TTC549 (cell line): ENCODE measurements around the gene ELN.
"Not testable (repeated sequence)": the region's sequence is repeated elsewhere in the genome, so short reads cannot be mapped to it uniquely, and the experiment has no call there.

Experiments used
- FAIRE-seq: peaks from 2 replicates; lab custom pipeline; 2012; peaks lifted over from hg19 to GRCh38; lab: Jason Lieb, UNC

The ELN gene

DNA sequence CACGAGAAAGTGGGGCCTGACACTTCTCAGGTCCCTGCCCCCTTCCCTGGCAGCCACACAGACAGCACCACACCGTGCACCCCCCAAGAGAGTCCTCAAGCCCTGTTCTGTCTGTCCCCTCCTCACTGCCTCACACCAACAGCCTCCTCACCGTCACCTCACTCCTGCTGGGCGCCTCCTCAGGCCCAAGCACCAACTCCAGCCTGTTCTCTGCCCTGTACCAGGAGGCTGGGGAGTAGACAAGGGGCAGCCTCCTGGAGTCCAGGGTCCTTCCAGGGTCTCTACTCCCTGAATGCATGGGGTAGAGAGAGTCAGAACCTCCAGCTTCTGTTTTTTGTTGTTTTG lies 26.9 kb upstream of the ELN start:
- FAIRE-seq, result no peak

DNA sequence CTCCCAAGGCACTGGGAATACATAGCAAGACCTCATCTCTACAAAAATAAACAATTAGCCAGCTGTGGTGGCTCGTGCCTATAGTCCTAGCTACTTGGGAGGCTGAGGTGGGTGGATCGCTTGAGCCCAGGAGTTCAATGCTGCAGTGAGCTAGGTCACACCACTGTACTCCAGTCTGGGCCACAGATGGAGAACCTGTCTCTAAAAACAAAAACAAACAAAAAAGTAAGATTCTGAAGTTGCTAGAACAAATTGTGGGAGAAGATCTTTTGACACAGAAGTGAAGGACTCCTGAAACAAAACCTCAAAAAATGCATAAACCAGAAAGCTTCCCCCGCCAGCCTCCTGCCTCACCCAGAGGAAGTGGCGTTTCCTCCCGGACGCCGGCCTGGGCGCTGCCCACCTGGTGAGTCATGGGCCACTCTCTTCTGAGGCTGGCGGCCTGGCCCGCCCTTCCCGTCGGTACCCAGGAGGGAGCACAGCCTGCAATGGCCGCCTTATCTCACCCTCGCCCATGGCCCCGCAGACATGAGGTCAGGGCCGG lies 25.4 kb upstream of the ELN start:
- no peak for FAIRE-seq

DNA sequence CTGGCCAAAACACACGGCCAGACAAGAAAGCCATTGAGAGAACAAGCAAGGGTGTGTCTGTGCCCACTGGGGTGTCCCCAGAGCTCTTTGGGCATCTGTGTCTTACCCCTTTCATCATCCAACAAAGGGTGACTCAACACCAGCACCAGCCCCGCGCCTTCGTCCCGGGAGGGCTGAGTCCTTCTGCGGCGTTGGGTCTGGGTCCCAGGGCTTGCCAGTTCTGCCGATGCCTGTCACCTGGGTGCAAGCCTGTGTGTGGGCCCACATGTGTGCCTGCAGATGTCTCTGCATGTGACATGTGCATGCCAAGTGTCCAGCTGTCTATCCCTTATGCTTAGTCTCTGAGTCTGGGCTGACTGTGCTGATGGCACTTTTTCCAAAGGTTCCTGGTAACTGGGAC lies 24.4 kb upstream of the ELN start:
- no peak for FAIRE-seq

DNA sequence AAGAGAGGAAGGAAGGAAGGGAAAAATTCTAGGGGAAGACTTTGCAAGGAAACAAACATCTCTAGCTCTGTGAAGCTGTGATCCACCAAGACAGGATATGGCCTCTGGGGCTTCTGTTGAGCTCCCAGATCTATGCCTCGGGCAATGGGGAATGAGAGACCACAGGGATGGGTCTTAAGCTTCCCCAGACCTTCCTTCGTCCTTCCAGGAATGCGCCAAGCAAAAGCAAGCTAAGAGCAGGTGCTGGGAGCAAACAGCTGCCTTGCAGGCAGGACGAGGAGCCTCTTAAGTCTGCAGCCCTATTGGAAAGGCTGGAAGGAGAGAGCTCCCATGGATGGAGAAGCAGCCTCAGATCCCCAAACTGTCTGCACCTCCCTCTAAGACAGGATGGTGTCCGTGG lies 21.9 kb upstream of the ELN start:
- no peak for FAIRE-seq

DNA sequence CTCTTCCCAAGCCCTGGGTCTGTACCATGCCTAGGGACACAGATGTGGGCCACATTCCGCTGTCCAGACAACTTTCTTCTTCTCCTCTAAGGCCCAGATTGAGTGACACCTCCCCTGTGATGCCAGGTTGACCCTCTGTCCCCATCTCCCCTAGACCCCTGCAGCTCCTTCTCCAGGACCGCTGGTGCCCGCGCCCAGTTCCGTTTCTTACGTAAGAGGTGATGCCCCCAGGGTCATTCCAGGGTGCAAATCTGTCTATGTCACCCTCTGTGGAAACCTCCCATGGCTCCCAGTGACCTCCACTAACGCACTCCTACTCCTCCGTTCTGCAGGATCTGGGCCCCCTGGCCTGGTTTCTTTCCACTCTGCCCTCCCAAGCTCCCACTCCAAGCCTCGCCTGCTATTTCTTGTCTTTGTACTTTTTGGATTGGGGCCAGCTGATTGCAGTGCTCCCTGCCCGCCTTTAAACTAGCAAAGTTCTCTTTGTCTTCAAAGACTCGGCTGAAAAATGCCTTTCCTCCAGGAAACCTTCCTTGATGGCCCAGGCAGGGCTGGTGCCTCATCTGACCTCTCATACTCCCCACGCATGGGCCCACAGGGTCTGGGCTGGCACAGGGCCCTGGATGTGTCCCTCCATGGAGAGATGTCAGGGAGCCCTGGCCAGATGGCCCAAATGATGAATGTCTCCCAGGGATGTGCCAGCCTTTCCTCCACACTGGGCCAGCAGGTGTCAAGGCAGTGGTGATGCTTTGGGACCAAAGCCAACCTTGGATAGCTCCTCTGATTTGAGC lies 21.3 kb upstream of the ELN start:
- FAIRE-seq, result no peak

DNA sequence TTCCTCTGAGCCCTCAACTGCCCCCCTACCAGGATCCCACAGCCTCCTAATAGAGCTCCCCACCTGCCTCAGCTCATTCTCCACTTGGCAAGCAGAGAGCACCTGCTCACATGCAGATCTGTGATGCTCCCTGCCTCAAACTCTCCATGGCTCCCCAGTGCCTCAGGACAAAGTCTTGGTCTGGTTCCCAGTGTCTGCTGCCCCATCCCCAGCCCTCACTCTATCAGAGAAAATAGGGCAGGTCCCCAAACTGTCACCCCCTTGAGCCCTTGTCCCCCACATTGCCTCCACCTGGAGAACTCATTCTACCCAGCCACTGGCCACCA lies 20.8 kb upstream of the ELN start:
- FAIRE-seq, result no peak

DNA sequence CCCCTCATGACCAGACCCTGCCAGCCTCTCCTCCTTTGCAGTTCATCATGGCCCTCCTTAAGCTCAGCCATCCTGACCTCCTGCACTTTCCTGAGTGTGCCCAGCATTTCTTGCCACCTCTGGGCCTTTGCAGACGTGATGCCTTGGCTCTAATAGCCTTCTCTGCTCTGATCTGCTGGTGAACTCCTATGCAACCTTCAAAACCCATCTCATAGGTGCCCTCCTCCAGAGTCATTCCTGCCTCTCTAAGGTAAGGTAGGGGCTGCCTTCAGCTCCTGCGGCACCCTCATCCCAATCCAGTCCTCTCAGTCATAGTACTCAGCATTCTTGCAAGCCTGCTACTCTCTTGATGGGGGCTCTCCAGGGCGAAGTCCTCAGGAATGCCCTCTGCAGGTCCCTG lies 19.3 kb upstream of the ELN start:
- no peak for FAIRE-seq

DNA sequence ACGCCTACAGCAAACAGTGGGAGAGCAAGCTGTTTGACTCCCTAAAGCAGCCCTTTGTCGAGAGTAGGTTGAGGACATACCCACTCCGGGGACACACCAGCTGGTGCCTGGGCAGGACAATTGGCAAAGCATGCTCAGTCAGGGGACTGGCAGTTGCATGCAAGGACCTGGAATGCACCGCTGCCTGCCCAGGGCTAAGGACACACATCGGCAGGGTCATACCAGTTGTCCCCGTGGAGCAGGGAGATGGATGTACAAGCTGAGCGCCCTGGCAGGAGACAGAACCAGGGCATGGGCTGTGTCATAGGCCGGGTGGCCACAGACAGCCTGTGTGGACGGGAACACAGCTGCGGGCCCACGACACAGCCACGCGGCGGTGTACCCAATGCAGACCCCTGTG lies 18.3 kb upstream of the ELN start:
- FAIRE-seq, result no peak

DNA sequence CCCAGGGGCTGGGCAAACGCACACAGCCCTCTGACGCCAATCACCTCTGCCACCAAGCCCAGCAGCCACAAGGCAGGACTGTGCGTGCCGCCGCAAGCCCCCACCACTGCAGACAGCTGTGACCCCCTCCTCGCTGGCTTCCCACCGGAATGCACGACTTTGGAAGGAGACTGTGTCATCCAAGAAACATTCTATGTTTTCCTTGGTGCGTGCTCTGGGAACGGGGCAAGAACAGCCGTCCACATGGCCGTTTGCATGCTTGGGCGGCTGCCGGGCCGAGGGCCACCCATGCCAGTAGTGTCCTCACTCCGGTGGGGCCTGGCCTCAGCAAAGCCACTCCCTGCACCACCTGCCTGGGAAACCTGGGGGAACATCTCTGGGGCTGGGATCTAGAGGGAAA lies 17.6 kb upstream of the ELN start:
- FAIRE-seq, result no peak

DNA sequence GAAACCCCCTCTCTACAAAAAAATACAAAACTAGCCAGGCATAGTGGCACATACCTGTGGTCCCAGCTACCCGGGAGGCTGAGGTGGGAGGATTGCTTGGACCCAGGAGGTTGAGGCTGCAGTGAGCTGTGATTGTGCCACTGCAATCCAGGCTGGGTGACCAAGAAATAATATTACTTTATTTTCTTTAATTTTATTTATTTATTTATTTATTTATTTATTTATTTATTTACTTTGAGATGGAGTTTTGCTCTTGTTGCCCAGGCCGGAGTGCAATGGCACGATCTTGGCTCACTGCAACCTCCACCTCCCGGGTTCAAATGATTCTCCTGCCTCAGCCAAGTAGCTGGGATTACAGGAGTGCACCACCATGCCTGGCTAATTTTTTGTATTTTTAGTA lies 16.6 kb upstream of the ELN start:
- not testable (repeated sequence) for FAIRE-seq

DNA sequence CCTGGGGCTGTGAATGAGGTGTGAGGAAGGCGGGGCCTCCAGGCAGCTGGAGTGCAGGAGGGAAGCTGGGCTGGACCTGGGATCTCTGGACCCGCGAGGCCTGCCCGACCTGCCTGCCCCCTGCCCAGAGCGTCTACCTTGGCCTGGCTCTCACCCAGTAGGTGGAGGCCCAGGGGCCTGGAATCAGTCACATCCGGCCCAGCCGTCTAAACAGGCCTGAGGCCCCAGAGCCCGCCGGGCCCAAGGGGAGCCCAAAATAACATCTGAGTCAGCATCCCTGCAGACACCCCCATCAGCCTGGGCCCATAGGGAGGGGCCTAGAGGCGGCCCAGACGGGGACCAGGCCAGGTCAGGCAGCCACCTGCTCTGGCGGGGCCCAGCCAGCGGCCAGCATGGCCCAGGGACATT lies 15.1 kb upstream of the ELN start:
- FAIRE-seq, result no peak

DNA sequence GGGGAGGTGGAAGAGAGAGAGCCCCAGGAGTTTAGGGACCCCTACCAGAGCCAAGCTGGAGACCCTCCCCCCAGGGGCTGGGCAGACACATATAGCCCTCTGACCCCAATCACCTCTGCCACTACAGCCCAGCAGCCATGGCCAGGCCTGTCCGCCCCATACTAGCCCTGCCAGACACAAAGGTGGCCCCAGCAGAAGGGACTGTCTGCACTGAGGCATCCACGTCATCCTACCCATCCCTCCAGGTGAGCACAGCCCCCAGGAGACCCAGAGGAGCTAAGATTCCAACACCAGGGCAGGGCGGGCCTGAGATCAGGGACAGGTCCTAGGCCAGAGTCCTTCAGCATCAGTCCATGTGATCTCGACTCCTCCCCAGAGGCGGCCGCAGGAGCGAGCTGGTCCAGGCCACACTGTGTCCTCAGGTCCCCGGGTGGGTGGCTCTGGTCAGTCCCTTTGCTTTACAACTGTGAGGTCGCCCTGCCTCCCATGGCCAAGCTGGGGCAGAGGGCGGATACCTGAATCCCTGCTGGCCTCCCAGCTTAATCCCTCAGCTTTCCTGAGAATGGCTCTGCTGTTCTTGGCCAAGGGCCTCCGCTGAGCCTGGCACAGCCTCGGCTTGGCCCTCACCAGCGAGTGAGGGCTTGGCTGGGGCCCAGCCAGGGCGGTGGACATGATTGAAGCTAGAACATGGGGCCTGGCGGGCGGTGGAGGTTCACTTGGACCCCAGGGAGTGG lies 14.3 kb upstream of the ELN start:
- FAIRE-seq, result no peak

DNA sequence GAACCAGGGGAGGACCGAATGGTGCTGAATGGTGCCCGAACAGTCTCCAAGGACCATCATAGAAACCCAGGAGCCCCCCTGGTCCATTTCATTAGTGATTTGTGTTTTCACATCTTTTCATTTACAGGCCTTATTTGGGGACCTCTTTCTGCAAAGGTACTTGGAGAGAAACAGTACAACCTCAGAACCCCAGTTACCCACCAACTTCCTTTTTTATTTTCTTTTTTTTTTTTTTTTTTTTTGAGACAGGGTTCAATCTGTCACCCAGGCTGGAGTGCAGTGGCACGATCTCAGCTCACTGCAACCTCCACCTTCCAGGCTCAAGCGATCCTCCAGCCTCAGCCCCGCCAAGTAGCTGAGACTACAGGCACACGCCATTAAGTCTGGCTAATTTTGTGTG lies 13.0 kb upstream of the ELN start:
- FAIRE-seq, result no peak

DNA sequence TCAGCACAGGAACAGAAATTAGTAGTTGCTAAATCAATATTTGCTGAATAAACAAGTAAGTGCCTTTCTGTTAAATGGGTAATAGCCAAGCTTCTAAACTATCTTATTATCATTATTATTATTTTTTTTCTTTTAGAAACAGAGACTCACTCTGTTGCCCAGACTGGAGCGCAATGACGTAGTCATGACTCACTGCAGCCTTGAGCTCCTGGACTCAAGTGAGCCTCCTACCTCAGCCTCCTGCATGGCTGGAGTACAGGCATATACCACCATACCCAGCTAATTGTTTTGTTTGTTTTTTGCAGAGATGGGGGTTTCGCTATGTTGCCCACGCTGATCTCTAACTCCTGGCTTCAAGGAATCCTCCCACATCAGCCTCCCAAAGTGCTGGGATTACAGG lies 12.3 kb upstream of the ELN start:
- FAIRE-seq, result no peak

DNA sequence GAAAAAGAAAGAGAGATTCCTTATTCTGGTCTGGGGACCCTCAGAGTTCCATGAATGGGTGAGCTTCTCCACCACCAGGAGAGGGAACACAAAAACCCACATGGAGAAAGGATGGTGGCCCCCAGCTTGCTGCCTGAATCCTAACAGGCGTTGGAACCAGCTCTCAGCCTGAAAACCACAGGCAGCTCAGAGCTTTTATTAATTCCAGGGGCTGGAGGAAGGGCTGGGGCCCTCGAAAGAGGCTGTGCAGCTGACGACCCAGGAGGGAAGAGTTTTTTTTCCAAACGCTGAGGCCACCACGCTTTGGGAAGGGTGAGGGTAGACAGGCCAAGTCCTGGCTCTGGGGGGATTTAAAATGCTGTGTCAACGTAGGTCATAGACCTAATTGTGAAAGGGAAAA lies 10.8 kb upstream of the ELN start:
- FAIRE-seq, result no peak

DNA sequence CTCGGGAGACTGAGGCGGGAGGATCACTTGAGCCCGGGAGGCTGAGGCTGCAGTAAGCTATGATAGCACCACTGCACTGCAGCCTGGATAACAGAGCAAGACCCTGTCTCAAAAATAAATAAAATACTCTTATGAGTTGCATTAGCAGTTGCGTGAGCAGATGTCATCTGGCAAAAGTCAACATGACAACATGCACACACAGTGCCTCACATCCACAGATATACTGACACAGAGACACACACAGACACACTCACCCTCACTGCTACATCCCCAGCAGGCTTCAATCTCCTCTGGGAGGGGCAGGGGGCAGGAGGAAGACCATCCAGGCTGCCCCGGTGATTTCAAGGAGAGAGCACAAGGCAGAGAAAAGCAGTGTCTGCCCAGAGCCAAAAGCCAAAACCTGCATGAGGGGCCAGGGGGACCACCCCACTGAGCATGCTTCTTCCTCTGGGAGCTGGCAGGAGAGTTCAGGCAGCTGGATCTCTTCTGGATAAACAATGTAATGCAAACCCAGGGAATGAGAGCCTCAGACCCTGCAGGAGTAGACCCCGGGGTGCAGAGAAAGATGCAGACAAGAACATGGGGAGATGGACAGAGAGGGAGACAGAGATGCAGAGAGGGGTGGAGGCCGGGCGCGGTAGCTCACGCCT lies 9.6 kb upstream of the ELN start:
- FAIRE-seq, result no peak

DNA sequence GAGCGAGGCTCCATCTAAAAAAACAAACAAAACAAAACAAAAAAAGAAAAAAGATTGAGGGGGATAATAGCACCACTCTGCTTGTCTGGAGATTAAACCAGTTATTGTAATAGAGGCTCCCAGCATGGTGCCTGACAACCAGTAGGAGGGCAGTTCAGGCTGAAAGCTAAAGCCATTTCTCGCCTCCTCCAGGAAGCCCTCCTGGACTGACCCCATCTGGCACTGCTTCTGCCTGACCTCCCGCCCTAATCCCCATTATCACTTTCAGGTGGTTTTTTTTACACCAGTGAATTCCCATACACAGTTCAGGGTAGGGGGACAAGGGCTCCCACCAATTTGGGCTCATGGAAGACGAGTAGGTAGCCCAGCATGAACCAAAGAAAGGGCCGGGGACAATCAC lies 8.8 kb upstream of the ELN start:
- no peak for FAIRE-seq

DNA sequence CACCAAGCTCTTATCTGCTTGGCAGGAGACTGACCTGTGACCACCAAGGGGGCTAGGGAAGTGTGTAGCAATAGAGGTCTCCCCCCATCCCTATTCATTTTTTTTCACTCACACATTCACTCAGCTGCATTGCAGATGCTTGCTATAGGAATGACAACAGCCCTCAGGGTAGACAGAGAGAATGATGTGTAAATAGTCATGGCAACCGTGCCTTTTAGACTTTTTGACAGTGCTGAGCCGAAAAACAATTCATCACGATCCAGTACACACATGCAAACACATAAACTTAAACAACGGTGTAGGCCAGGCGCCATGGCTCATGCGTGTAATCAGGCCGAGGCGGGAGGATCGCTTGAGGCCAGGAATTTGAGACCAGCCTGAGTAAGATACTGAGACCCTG lies 7.6 kb upstream of the ELN start:
- no peak for FAIRE-seq

DNA sequence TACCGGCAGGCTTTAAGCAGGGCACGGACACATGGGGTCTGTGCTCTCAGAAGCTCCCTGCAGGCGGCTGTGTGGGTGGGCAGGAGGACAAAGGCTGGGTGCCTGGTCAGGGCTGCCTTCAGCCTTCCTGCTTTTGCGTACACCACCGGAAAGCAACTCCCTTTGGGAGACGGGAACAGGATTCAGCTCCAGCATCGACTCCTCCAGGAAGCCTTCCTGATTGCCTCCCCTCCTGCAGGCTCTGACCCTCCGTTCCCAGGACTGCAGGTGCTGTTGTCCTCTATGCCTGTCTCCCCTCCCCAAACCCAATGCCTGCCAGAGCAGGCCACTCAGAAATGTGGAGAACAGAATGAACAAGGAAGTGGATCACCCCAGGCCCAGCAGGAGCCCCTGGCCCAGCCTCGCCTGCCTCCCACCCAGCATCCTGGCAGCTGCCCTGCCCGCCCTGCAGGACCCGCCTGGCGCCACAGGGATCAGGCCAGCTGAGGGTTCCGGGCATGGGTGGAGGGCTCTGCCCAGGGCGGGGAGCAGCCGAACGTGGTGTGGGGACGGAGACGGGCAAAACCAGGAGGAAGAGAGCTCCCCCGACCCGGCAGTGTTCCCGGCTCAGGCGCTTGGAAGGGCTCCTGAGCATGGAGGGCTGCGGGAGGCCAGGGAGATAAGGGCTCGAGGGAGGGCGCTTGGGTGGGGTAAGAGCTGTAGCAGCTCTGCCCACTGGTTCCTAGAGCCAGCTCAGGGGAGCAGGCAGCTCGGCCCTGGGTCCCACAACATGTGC lies 6.2 kb upstream of the ELN start:
- no peak for FAIRE-seq

DNA sequence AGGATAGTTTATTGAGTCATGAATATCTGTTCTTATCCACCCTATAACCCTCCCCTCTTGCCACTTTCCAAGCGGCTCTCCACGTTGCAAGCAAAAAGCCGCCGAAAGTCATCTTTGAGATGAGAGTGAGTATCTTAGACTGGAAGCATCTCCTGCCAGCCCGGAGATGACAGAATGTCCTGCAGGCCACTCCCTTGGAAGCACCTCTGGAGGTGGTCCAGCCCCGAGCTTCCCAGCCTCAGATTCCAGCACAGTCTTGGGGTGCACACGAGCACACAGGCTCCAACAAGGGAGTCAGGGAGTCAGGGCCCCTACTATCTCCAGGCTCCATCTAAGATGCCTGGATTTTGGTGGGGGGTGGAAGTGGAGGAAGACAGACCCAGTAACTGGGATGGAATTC lies 5.5 kb upstream of the ELN start:
- FAIRE-seq, result no peak

DNA sequence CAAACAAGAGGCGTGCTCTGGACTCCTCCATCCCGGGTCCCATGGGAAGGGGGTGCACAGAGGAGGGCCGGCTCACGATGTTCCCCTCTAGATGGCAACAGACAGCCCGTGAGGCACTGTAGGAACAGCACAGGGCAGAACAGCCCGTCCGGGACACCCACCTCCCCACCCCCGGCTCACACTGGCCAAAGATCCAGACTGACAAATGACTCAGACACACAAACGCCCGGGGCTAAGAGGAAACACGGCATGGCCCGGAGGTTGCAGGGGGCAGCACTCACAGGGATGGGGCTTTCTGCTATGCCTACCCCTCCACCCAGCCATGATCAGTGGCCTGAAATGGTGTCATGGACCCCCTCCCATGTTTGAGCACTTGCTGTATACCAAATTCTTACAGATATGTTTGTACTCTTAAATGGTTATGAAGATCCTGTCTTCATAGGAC lies 4.9 kb upstream of the ELN start:
- no peak for FAIRE-seq

DNA sequence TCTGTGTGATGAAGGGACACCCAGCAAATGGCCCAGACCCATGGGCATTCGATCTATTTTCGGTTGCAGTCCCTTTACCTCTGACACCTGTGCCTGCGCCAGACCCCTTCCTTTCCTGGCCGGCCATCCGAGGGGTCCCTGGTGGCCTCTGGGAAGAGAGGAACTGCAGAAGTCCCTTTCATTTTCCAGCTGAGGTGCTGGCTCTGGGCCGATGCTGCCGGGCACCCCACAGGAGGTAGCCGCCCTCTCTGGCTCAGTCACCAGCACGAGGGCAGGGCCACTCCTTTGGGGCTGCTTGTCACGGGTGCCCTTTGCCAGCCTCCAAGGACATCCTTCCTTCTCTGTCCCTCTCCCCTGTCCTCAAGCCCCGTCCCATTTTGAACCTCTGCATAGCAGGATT lies 4.2 kb upstream of the ELN start:
- FAIRE-seq, result no peak

DNA sequence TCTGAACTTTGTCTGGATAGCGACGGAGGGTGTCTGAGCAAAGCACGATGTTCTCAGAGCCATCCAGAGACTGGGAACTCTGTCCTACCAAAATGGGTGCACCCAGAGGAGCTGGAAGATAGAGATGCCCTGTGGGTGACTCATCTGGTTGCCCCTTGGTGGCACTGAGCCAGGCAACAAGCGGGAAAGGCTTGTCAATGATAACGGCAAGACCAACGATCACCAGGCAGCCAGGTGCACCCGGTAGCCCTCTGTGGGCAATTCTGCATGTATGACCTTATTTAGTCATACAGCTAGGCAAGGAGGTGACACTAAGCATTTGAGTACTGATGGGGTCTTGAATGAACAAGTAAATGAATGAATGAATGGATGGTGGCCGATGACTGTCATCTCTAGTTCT lies 2.8 kb upstream of the ELN start:
- FAIRE-seq, result no peak
